SK-N-SH treated with all-trans-retinoic acid at 6 μM for 48 hours (cell line): ENCODE data around the gene MAEL.

Experiments used
- ARNTL ChIP-seq: fragments of 450-650 bp; formaldehyde crosslinking; IDR thresholded peaks from 2 replicates; pipeline ENCODE4 v1.5.0; 2020; ENCODE audit warnings: low read depth, mild to moderate bottlenecking, moderate library complexity, borderline replicate concordance
- PATZ1 ChIP-seq: fragments of 250-450 bp; sonication (Bioruptor Pico); IDR thresholded peaks from 2 replicates; pipeline ENCODE4 v1.8.0; 2020; ENCODE audit warnings: mild to moderate bottlenecking, moderate library complexity, borderline replicate concordance
- ZFP3 ChIP-seq: fragments of 250-450 bp; sonication (Bioruptor Pico); IDR thresholded peaks from 2 replicates; pipeline ENCODE4 v1.5.0; 2020; ENCODE audit warnings: mild to moderate bottlenecking, moderate library complexity
- ZFP30 ChIP-seq: fragments of 450-650 bp; formaldehyde crosslinking; IDR thresholded peaks from 2 replicates; pipeline ENCODE4 v1.5.0; 2022; ENCODE audit warnings: mild to moderate bottlenecking, moderate library complexity
- ZNF565 ChIP-seq: fragments of 450-650 bp; formaldehyde crosslinking; conservative IDR thresholded peaks from 2 replicates; pipeline ENCODE4 v1.5.0; 2020; ENCODE audit warnings: low read depth, mild to moderate bottlenecking, moderate library complexity
- TF ChIP-seq, protein P1 (sequence below): fragments of 250-450 bp; sonication (Bioruptor Pico); IDR thresholded peaks from 2 replicates; pipeline ENCODE4 v1.5.1; 2020; ENCODE audit warnings: low read depth, mild to moderate bottlenecking, moderate library complexity

DNA sequence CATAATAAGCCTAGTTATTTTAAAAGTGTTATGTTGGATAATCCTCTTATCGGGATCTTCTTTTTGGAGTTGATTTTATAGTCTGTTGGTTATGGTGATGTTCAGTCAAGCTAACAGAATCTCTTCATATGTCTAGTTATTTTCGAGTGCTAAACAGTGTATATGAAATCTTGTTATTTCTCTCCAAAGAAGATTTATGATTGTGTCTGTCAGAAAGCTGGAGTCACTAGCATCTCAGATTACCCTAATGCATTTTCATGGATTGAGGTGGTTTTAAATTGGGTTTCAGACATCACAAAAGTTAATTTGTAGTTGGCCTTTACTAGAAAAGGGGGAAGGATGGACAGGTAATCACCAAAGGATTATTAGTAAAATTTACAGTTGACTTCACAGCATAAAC is 13.3 kb downstream of the MAEL start:
- TF ChIP-seq ZFP3 (no peak), ZFP30 (CRISPR knock-in tag) (no peak), ZNF565 (no peak), ARNTL (CRISPR knock-in tag) (no peak), PATZ1 (CRISPR knock-in tag) (no peak)
- TF ChIP-seq, protein P1, sequence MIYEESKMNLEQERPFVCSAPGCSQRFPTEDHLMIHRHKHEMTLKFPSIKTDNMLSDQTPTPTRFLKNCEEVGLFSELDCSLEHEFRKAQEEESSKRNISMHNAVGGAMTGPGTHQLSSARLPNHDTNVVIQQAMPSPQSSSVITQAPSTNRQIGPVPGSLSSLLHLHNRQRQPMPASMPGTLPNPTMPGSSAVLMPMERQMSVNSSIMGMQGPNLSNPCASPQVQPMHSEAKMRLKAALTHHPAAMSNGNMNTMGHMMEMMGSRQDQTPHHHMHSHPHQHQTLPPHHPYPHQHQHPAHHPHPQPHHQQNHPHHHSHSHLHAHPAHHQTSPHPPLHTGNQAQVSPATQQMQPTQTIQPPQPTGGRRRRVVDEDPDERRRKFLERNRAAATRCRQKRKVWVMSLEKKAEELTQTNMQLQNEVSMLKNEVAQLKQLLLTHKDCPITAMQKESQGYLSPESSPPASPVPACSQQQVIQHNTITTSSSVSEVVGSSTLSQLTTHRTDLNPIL (CRISPR knock-in tag): no peak
